HG02884 (cell line): ENCODE data around the gene CLDN34.

Source experiments
- ATAC-seq: cut with Tn5 transposase; IDR thresholded peaks from one replicate; pipeline ENCODE4 v1.9.1; 2021; ENCODE audit warnings: mild to moderate bottlenecking, moderate library complexity; ENCODE audit not compliant: unreplicated experiment

The CLDN34 gene

DNA sequence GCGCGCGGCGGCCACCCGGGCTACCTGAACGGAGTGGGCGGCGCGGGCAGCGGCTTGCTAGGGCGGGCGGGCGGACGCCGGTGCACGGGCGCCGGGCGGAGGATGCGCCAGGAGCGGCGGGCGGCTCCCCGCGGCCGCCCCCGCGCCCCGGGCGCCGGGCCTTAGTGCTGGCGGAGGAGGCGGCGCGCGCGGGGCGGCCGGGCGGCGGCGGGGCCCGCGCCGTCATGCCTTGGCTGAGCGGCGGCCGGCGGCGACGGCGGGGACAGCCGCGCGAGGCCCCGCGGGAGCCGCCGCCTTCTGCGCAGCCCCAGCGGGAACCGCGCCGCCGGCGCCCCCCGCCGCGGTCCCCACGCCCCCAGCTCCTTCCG lies 48.2 kb downstream of the CLDN34 start:
- peak; percentile 10 for ATAC-seq

DNA sequence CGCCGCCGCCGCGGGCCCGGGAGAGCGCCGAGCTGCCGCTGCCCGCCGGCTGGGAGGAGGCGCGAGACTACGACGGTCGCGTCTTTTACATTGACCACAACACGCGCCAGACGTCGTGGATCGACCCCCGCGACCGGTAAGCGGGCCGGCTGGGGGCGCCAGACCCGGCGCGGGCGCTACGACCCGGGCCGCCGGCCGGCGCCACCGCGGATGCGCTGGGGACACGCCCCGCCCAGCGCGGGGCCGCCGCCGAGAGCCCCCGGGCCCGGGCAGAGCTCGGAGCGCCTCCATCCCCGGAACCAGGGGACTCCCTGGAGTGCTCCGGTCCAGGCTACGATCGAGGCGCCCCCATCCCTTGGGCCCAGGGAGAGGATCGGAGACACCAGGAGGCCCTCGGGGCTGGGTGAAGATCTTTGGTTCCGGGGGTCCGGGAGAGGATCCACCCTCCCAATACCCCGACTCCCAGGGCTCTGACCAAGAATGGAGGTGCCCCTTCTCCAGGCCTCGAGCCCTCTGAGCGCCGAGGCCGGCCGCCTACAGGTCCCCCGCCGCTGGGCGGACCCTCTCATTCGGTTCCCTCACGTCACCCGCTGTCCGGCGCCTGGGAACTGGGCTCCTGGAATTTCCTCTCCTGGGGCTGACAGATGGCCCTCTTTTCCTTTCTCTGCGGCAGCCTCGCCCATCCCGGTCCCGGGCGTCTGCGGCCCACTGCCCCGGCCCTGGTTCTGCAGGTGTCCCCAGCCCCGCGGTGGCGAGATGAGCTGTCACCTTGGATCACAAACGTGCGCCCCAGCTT lies 48.8 kb downstream of the CLDN34 start:
- no peak for ATAC-seq

DNA sequence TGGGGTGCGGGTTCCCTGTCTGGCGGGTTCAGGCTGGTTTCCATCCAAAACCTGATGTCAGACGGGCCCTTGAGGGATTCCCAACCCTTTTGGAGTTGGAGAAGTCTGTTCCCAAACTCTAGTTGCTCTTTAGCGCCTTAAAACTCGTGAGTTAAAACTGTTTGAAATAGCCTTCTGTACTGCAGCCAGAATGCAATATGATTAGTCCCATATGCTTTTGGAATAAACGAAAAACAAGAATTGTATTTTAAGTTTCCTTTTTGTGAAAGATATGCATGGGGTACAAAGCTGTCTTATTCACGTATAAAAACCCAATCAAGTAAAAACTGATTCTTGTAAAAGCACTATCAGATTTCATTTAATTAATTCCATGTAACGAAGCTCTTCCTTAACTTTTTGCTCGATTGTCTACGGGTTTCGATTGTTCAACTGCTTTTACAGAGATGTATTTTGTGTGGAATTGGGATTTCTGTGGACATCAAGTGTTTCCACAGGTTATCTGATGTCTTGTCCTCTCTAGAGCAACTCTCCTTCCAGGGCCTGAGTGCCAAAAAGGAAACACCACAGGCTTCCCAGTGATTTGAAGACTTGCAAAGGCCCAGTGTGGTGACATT lies 49.5 kb downstream of the CLDN34 start:
- no peak for ATAC-seq

DNA sequence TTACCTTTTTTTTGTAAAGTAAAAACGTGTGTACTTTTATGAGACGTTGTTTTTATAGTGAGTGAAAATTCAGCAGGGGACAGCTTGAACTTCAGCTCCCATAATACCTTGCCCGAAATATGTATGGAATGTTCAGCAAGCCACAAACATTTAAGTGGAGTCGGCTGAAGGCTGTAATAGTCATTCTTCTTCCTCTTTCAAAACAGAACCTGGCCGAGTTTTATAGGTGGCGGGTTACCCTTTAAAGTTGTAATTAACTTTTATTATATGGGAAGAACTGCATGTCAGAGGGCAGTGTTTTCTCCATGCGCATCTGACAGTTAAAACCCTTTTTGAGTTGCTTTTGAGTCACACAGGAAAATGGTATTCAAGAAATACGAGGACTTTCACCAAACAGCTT lies 50.7 kb downstream of the CLDN34 start:
- no peak for ATAC-seq
